ENCODE measurements around the gene NUCKS1. TPM values are rescaled to one million over a fixed set of nuclear protein-coding genes. Genes with fewer than 3 reads are reported as not detected.

The NUCKS1 gene
- polyA plus RNA-seq = 106 TPM
- long read RNA-seq, donor 1, full-length matches to known transcripts = 9 of 34 reads
- long read RNA-seq, donor 1, partial matches to known transcripts = 25 of 34 reads
- long read RNA-seq, donor 1, other reads (novel, unspliced or antisense) = 0 of 34 reads
- long read RNA-seq, donor 2, full-length matches to known transcripts = 42 of 139 reads
- long read RNA-seq, donor 2, partial matches to known transcripts = 97 of 139 reads
- long read RNA-seq, donor 2, other reads (novel, unspliced or antisense) = 0 of 139 reads
- long read RNA-seq, donor 3 = 0 reads
- long read RNA-seq, donor 4, full-length matches to known transcripts = 4 of 4 reads
- long read RNA-seq, donor 4, partial matches to known transcripts = 0 of 4 reads
- long read RNA-seq, donor 4, other reads (novel, unspliced or antisense) = 0 of 4 reads
- long read RNA-seq, donor 5, full-length matches to known transcripts = 18 of 52 reads
- long read RNA-seq, donor 5, partial matches to known transcripts = 34 of 52 reads
- long read RNA-seq, donor 5, other reads (novel, unspliced or antisense) = 0 of 52 reads
- long read RNA-seq, donor 6, full-length matches to known transcripts = 29 of 154 reads
- long read RNA-seq, donor 6, partial matches to known transcripts = 125 of 154 reads
- long read RNA-seq, donor 6, other reads (novel, unspliced or antisense) = 0 of 154 reads
- long read RNA-seq, donor 7, full-length matches to known transcripts = 18 of 66 reads
- long read RNA-seq, donor 7, partial matches to known transcripts = 48 of 66 reads
- long read RNA-seq, donor 7, other reads (novel, unspliced or antisense) = 0 of 66 reads
- long read RNA-seq, donor 8, full-length matches to known transcripts = 27 of 187 reads
- long read RNA-seq, donor 8, partial matches to known transcripts = 160 of 187 reads
- long read RNA-seq, donor 8, other reads (novel, unspliced or antisense) = 0 of 187 reads
- long read RNA-seq, donor 9, full-length matches to known transcripts = 17 of 78 reads
- long read RNA-seq, donor 9, partial matches to known transcripts = 61 of 78 reads
- long read RNA-seq, donor 9, other reads (novel, unspliced or antisense) = 0 of 78 reads
- long read RNA-seq, donor 10, full-length matches to known transcripts = 19 of 100 reads
- long read RNA-seq, donor 10, partial matches to known transcripts = 81 of 100 reads
- long read RNA-seq, donor 10, other reads (novel, unspliced or antisense) = 0 of 100 reads
- long read RNA-seq, donor 11, full-length matches to known transcripts = 14 of 56 reads
- long read RNA-seq, donor 11, partial matches to known transcripts = 42 of 56 reads
- long read RNA-seq, donor 11, other reads (novel, unspliced or antisense) = 0 of 56 reads

DNA sequence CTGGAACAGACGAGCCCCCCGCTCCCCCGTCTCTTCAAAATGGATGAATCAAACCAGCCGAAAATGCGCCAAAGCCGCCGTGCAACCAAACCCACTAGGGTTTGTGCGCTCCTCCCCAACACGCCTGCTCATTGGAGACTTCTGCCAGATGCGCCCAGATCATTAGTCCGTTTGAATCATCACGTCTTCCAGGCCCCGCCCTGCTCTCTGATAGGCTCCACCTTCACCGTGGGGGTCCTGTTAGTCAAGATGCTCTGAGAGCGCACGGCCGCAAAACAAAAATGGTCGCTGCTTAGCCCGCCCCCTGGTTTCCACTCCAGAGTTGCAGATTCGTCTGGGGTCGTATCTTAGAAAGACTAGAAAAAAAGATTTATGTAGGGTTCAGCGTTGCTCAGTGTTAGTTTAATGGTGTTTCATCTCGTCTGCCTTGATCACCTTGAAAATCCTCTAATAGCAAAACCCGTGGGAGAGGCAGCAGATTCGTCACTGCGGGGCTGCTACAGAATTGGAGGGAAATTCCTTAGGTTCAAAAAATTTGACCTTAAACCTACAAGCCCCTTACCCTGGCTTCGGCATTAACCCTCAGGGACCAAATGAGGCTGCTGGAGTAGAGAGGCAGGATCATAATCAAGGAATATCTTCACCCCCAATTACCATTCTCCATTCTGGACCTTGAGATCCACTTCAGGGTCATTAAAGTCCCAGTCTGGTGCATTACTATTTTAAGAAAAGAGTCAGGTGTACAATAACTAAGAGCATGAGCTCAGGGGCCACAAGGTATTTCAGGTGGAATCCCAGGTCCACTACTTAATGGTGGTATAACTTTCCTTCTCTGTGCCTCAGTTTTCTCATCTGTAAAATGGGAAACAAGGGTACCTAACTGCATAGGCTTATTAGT lies at the start of gene NUCKS1:
NUCKS1 (minus strand) TSS at position 45 of the 898 bp plus-strand sequence. CDS start 209 bp downstream, outside the sequence.
- Histone ChIP-seq H3K27ac (ENCODE audit: low read length) (peak within 1 kb of the TSS; percentile 96), H3K9me3 (ENCODE audit: control insufficient read depth, low read depth, low read length) (no peaks in the 10 kb centered on the region), H3K4me1 (ENCODE audit: control insufficient read depth, insufficient read depth, low read length) (peaks cover 7% of the 10 kb centered on the region), H3K27me3 (ENCODE audit: control insufficient read depth, insufficient read depth, low read length) (no peaks in the 10 kb centered on the region), H3K4me3 (ENCODE audit: low read length) (peak within 1 kb of the TSS; percentile 85), H3K36me3 (ENCODE audit: control insufficient read depth, insufficient read depth, low read length) (no peaks in the 10 kb centered on the region)
- no CpG with 5 or more reads among the region's 27 CpGs for WGBS (ENCODE audit: insufficient coverage, low lambda C conversion rate)
- DNase-seq = peak; percentile 97 to 99

DNA sequence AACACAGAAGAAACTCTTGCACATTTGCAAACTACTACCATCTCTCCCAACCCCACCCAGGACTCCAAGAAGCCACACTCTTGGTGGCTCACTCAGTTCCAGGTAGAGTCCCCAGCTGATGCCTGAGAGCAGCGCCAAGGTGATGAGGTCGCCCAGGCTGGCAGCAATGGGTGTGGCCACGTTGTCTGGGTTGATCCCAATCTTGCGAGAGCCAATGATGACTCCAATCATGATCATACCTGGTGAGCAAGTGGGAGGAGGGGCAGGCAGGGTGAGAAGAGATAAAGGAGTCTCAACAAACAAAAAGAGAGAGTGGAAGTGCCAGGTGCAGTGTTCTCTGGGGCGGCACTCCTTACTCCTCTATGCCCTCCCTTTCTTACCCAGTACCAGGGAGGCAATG lies 48.6 kb upstream of the NUCKS1 start:
- Histone ChIP-seq H3K27me3 (ENCODE audit: control insufficient read depth, insufficient read depth, low read length) (no peaks in the 10 kb centered on the region), H3K27ac (ENCODE audit: low read length) (no peak overlapping the region), H3K9me3 (ENCODE audit: control insufficient read depth, low read depth, low read length) (no peaks in the 10 kb centered on the region), H3K36me3 (ENCODE audit: control insufficient read depth, insufficient read depth, low read length) (peaks cover 19% of the 10 kb centered on the region), H3K4me3 (ENCODE audit: low read length) (no peak overlapping the region), H3K4me1 (ENCODE audit: control insufficient read depth, insufficient read depth, low read length) (no peaks in the 10 kb centered on the region)
- no peak for DNase-seq
- 83% methylated on average over 1 of the region's 5 CpGs for WGBS (ENCODE audit: insufficient coverage, low lambda C conversion rate)

DNA sequence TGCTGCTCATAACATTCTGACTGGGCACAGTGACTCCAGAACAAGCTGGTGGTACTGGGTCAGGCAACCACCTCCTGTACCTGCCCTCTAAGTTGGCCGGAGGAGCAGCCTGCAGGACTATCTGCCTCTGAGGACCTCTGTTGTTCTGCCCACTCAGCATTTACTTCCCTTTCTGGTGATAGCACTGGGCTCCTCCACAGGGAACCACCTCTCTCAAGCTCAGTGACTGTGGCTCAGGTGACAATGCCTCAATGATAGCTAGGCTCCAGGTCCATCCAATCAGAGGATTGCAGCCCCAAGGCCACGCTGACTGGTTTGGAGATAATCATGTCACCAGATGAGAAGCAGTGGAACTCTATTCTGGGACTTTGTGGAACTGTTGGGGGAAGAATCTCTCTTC lies 47.2 kb upstream of the NUCKS1 start:
- no CpG with 5 or more reads among the region's 2 CpGs for WGBS (ENCODE audit: insufficient coverage, low lambda C conversion rate)
- peak in 1 of 2 donors; percentile 45 for DNase-seq

DNA sequence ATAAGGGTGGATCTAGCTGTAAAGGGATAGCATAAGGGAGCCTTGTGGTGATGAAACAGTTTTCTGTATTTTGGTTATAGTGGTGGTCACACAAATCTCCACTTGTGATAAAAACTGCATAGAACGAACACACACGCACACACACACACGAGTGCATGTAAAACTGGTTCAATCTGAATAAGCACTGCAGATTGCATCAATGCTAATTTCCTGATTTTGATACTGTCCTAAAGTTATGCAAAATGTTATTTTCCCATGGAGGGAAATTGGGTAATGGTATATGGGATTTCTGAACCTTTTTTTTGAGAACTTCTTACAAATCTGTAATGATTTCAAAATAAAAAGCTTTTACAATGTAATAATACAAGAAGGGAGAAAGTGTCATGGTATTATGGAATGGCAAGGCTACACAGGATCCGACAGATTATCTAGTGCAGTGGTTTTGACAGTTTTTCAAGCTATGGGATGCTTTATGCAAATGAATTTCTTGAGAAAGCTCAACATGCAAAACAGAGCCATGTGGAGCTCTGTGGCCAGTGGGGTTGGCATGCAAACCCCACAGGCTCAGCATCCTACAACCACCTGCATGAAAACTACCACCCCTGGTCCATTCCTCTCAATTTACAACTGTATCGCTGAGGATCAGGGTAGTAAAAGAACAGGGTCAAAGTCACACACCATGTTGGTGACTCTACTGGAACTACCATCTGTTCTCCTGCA lies 44.2 kb upstream of the NUCKS1 start:
- no peak for DNase-seq
- H3K36me3 ChIP-seq (ENCODE audit: control insufficient read depth, insufficient read depth, low read length) = peaks cover 12% of the 10 kb centered on the region

More for the DNA sequence above, 47.2 kb upstream of the NUCKS1 start:
- H3K9me3 ChIP-seq (ENCODE audit: control insufficient read depth, low read depth, low read length) = no peaks in the 10 kb centered on the region
- H3K36me3 ChIP-seq (ENCODE audit: control insufficient read depth, insufficient read depth, low read length) = peaks cover 19% of the 10 kb centered on the region
- no peak overlapping the region for H3K4me3 ChIP-seq (ENCODE audit: low read length)
- H3K27me3 ChIP-seq (ENCODE audit: control insufficient read depth, insufficient read depth, low read length) = no peaks in the 10 kb centered on the region
- no peak overlapping the region for H3K27ac ChIP-seq (ENCODE audit: low read length)
- no peaks in the 10 kb centered on the region for H3K4me1 ChIP-seq (ENCODE audit: control insufficient read depth, insufficient read depth, low read length)

GRCh38 chr1:205792961-205793673 lies 43.1 kb upstream of the NUCKS1 start:
- Histone ChIP-seq H3K36me3 (ENCODE audit: control insufficient read depth, insufficient read depth, low read length) (peaks cover 8% of the 10 kb centered on the region), H3K9me3 (ENCODE audit: control insufficient read depth, low read depth, low read length) (no peaks in the 10 kb centered on the region), H3K27me3 (ENCODE audit: control insufficient read depth, insufficient read depth, low read length) (no peaks in the 10 kb centered on the region), H3K4me1 (ENCODE audit: control insufficient read depth, insufficient read depth, low read length) (no peaks in the 10 kb centered on the region), H3K27ac (ENCODE audit: low read length) (no peak overlapping the region), H3K4me3 (ENCODE audit: low read length) (no peak overlapping the region)
- no peak for DNase-seq
- 68% methylated on average over 3 of the region's 6 CpGs for WGBS (ENCODE audit: insufficient coverage, low lambda C conversion rate)

More for the DNA sequence above, 44.2 kb upstream of the NUCKS1 start:
- Histone ChIP-seq H3K27me3 (ENCODE audit: control insufficient read depth, insufficient read depth, low read length) (no peaks in the 10 kb centered on the region), H3K4me3 (ENCODE audit: low read length) (no peak overlapping the region), H3K9me3 (ENCODE audit: control insufficient read depth, low read depth, low read length) (no peaks in the 10 kb centered on the region), H3K27ac (ENCODE audit: low read length) (no peak overlapping the region), H3K4me1 (ENCODE audit: control insufficient read depth, insufficient read depth, low read length) (no peaks in the 10 kb centered on the region)
- WGBS (ENCODE audit: insufficient coverage, low lambda C conversion rate) = 80% methylated on average over 1 of the region's 5 CpGs

- WGBS (ENCODE audit: insufficient coverage, low lambda C conversion rate) = no CpG with 5 or more reads among the region's 8 CpGs
- DNase-seq = no peak
- Histone ChIP-seq H3K9me3 (ENCODE audit: control insufficient read depth, low read depth, low read length) (no peaks in the 10 kb centered on the region), H3K36me3 (ENCODE audit: control insufficient read depth, insufficient read depth, low read length) (peaks cover 8% of the 10 kb centered on the region), H3K27me3 (ENCODE audit: control insufficient read depth, insufficient read depth, low read length) (no peaks in the 10 kb centered on the region), H3K27ac (ENCODE audit: low read length) (no peak overlapping the region), H3K4me3 (ENCODE audit: low read length) (no peak overlapping the region), H3K4me1 (ENCODE audit: control insufficient read depth, insufficient read depth, low read length) (peaks cover 3% of the 10 kb centered on the region)
Measured at GRCh38 chr1:205792481-205792881, 42.5 kb upstream of the NUCKS1 start.

DNA sequence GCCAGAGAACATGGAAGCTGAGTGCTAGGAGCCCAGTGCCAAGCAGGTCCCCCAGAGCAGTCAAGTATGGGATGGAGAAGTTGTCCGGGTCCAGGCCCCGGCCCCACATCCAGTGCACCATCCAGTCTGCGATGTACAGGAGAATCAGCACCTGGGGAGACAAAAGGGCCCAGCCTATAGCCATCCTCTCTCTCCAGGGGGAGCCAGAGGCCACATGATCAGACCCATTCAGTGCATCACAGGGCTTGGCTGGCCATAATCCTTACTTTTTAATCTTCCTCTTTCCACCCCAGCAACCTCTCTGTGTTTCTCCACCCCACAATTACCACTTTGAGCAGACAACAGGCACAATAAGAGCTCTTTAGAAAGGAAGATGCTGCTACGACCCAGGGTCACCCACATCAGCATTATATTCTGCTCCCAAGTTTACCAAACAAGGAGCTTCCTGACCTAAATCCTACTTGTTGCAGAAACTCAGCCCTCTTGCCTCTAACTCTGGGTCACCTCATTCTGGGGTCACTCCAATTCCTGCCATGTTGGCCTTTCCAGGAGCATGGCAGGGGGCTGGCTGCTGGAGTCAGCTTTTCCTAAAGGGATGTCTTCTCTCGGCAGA lies 41.7 kb upstream of the NUCKS1 start:
- peaks cover 8% of the 10 kb centered on the region for H3K36me3 ChIP-seq (ENCODE audit: control insufficient read depth, insufficient read depth, low read length)
- no peaks in the 10 kb centered on the region for H3K27me3 ChIP-seq (ENCODE audit: control insufficient read depth, insufficient read depth, low read length)
- no peak overlapping the region for H3K4me3 ChIP-seq (ENCODE audit: low read length)
- H3K27ac ChIP-seq (ENCODE audit: low read length) = no peak overlapping the region
- H3K4me1 ChIP-seq (ENCODE audit: control insufficient read depth, insufficient read depth, low read length) = peaks cover 7% of the 10 kb centered on the region
- peak in 1 of 2 donors; percentile 35 for DNase-seq
- H3K9me3 ChIP-seq (ENCODE audit: control insufficient read depth, low read depth, low read length) = no peaks in the 10 kb centered on the region
- 86% methylated on average over 1 of the region's 5 CpGs for WGBS (ENCODE audit: insufficient coverage, low lambda C conversion rate)

DNA sequence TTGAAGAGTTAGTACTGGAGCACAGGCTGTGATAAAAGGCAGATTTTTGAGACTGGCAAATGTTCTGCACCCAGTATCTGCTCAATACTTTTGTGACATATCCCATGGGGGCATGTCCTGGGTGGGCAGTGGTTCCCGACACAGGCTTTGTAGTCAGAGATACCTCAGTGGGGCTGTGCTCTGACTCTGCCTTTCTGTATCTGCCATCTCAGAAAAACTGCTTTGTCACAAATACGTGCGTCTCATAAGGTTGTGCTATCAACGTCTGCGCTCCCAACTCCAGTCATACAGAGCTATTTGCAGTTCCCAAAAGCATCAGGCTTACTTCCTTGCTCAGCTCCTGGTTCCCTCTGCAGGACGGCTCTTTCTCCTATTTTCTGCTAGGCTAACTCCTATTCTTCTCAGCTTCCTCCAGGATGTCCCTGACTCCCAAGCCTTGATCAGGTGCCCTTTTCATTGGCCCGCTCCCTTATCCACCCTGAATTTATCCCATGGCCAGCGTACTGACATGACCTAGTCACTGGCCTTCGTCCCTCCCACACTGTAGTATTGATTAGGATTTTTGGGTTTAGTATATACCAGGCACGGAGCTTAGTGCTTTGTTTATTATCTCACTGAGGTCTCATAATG lies 37.4 kb upstream of the NUCKS1 start:
- peak overlapping the region; percentile 55 for H3K27ac ChIP-seq (ENCODE audit: low read length)
- H3K4me1 ChIP-seq (ENCODE audit: control insufficient read depth, insufficient read depth, low read length) = peaks cover 21% of the 10 kb centered on the region
- WGBS (ENCODE audit: insufficient coverage, low lambda C conversion rate) = no CpG with 5 or more reads among the region's 10 CpGs
- H3K4me3 ChIP-seq (ENCODE audit: low read length) = no peak overlapping the region
- H3K27me3 ChIP-seq (ENCODE audit: control insufficient read depth, insufficient read depth, low read length) = no peaks in the 10 kb centered on the region
- no peak for DNase-seq
- H3K9me3 ChIP-seq (ENCODE audit: control insufficient read depth, low read depth, low read length) = no peaks in the 10 kb centered on the region
- H3K36me3 ChIP-seq (ENCODE audit: control insufficient read depth, insufficient read depth, low read length) = no peaks in the 10 kb centered on the region

Data from large intestine (tissue), 12 donors.